Inferior parietal cortex (tissue), 1 donor: ENCODE results near the gene C1QTNF4.

Experiments used
- DNase-seq: peaks from one replicate; pipeline ENCODE4 v3.0.0-alpha.2; 2016; ENCODE audit errors: extremely low spot score

Gene C1QTNF4

DNA sequence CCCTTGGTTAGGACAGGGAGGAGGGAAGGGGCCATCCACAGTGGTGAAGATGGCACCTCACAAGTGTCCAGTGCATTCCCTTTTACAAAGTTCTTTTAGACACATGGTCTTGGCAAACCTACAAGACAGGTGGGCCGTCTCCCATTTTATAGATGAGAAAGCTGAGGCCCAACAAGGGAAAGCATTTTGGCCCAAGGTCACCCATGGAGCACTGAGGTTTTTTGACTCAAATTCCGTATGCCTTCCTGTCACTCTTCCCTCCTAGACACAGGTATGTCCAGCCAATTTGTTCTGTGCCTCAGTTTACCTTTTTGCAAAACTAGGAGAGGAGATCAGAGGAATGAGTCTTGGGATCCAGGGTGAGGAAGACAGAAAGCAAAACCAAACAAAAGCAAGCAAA, 1.2 kb downstream of the C1QTNF4 start:
- peak; percentile 5 for DNase-seq

DNA sequence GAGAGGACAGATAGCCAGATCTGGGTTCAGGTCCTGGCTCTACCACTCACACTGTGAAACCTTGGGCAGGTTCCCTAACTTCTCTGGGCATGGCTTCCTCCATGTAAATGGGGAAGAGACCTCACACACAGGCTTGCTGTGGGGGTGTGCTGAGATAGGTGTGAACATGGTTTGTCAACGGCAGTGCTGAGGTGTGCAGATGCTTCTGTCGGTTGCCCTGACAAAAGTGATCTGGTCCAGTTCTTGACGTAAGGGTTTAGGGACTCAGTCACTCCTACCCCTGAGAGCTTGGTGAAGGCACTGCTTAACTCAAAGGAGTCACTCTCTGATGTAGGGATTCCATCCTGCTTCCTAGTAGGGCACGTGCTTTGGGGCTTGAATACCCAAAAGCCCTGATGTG, 2.0 kb downstream of the C1QTNF4 start:
- DNase-seq, result peak; percentile 25

DNA sequence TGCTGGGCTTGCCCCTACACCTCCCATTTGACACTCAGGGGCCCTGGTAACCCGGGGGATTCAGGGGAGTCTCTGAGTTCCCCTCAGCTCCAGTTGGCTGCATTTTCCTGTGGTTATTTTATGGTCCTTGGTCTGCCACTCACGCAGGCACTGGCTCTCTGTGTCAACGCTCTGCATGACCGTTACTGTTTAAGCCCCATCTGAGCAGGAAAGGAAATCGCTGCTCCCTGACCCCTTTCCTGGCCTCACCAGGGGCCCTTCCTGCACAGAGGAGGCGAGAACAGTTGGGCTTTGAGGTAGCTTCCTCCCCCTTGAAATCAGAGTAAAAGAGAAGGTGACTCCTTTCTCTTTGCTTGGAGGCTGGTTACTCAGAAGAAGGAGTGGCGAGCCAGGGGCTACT, 2.4 kb downstream of the C1QTNF4 start:
- DNase-seq, result no peak

DNA sequence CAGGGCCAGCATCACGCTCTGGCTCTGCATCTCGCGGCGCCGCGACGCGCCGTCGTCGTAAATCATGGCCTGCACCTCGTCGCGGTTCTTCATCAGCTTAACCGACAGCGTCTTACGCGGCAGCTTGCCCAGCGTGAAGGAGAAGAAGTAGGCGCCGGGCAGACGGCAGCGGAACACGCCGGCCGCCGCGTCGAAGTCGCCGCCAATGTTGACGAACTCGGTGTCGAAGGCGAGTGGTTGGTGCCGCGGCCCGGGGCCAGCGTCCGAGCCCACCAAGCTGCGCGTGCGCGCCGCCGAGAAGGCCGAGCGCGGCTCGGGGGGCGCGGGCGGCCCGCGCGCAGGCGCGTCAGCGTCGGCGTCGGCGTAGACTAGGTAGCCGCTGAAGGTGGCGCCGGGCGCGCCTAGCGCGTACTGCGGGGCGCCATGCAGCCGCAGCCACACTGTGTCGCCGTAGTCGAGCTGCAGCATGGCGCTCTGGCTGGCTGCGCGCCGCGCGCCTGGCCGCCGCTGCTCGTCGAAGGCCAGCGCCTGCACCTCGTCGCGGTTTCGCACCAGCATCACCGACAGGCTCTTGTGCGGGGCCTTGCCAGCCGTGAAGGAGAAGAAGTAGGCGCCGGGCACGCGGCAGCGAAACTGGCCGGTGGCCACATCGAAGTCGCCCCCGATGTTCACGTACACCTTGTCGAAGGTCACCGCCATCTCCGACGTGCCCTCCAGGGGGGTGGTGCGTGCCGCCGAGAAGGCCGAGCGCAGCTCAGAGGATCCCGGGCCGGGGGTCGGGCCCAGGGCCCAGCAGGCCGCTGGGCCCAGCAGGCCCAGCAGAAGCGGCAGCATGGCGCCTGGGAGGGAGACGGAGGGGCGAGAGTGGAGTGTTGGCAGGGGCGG, 4.0 kb downstream of the C1QTNF4 start:
- DNase-seq, result no peak

DNA sequence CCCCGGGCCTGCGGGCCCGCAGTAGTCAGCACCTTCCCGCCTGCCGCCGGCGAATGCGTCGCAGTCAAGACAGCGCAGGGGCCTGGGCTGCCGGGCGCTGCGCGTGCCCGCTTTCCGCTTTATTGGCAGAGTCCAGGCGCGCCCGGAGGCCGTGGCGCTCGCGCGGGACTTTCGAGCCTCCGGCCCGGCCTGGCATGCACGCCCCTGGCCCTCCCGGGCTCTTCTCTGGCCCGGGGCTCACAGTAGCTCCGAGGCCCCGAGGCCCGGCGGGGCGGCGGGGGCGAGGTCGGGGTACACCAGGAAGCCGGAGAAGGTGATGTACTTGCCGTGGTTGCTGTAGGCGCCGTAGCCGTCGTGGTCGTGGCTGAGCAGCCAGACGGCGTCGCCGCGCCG, 4.6 kb downstream of the C1QTNF4 start:
- no peak for DNase-seq

DNA sequence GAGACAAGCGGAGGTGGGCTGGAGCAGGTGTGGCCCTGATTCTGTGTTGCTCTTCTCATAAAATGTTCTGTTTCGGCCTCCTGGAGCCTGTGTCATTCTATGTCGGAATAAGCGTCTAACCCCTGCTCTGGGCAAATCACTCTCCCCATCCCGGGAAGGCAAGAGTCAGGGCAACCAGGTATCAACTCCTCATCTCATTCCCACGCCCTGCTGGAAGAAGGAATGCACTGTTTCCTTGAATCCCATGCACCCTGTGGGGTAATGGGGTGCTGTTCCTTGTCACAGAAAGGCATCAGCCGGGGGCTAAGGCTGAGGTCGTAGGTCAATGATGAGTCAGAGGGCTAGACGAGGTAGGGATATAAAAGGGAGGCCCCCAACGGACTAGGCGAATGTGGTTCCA, 5.1 kb downstream of the C1QTNF4 start:
- DNase-seq, result no peak

DNA sequence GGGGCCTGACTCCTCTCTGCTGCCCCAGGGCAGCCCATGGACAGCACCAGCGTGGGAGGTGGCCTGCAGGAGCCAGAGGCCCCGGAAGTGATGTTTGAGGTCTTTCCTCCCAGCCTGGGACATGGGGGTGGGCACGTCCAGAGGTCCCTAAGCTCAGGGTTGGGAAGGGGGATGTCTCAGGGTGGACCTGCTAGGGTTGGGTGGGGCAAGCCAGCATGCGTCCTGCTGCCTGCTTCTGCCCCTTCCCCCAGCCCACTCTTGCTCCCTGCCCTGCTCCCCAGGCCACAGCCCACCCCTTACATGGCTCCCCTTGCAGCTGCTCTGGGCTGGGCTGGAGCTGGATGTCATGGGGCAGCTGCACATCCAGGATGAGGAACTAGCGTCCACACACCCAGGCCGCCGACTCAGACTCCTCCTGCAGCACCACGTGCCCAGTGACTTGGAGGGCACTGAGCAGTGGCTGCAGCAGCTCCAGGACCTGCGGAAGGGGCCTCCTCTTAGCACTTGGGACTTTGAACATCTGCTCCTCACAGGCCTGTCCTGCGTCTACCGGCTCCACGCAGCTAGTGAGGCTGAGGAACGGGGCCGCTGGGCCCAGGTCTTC, 6.4 kb downstream of the C1QTNF4 start:
- peak; percentile 9 for DNase-seq

DNA sequence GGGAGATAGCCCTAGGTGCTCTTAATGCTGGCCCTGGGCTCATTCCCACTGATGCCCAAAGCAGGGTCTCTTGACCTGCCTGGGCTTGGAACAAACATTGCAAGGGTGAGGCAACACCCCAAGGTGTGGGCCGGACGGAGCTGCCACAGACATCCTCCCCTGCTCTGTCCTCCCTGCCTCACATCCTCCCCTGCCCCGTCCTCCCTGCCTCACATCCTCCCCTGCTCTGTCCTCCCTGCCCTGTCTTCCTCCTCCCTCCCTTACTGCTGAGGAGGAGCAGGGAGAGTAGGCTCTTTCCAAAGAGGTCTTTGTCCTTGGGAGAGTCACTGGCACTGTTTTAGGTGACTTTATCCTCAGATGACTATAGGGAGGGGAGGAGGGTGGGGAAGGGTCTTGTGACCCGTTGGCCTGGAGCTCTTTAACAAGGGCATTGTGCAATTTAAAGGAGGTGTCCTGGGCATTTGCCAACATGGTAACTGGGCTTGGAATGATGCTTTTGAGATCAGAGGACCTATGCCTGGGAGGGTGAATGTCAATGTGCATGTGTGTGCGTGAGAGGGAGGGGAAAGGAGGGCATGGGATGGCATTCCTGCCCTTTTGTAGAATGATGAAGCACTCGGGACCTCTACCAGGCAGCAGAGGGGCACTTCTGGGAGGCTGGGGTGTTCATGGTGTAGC, 7.0 kb downstream of the C1QTNF4 start:
- DNase-seq, result no peak

DNA sequence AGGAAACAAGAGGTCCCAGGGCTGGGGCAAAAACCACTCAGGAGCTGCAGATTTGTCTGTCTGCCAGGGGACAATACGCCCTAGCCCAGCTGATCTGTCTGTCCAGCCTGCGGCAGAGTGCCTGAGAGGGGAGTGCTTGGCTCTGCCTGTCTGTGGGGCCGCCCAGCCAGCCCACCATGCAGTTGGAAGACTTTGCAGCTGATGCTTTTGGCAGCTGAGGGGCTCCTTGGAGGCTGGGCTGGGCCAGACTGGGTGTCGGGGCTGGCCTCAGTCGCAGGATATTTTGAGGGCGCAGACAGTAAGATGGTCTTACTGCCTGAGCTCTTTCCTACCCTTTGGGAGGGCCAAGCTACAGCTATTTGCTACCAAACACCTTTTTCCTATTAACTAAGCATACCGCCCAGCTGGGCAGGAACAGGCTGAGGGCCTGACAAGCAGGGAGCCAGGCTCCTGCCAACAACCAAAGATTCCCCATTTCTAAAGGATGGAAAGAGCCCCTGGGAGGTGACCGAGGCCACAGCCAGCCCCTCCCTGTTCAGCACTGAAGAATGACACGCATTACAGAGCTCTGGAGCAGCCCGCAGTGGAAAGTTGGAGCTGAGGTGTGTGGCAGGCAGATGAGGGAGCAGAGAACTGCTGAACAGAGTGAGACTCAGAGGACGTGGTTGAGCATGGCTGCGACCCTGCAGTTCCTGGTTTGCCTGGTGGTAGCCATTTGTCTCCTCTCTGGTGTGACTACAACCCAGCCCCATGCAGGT, 7.9 kb downstream of the C1QTNF4 start, which contains the start of gene FAM180B:
Gene FAM180B, plus strand, starts transcription at position 581 of the 758 bp plus-strand sequence. Its CDS starts 91 bp downstream, at position 672.
- no peak for DNase-seq

DNA sequence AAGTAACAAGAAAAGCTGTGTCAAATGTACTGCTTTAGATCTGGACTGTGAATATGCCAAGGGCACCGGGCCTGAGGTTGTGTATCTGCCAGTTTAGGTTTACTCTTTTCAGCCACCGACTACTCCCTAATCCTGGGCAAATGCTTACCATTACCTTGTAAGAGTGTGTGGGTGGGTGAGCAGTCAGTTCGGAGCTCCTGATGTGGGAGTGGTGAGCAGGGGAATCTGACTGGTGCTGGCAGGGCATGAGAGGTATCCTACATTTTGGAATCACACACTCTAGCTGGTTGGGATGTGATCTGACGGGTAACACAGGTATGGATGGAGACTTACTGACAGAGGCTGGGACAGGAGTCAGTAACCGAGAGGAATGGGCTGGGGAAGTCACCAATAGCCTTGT, 10.4 kb downstream of the C1QTNF4 start:
- DNase-seq, result peak; percentile 5

DNA sequence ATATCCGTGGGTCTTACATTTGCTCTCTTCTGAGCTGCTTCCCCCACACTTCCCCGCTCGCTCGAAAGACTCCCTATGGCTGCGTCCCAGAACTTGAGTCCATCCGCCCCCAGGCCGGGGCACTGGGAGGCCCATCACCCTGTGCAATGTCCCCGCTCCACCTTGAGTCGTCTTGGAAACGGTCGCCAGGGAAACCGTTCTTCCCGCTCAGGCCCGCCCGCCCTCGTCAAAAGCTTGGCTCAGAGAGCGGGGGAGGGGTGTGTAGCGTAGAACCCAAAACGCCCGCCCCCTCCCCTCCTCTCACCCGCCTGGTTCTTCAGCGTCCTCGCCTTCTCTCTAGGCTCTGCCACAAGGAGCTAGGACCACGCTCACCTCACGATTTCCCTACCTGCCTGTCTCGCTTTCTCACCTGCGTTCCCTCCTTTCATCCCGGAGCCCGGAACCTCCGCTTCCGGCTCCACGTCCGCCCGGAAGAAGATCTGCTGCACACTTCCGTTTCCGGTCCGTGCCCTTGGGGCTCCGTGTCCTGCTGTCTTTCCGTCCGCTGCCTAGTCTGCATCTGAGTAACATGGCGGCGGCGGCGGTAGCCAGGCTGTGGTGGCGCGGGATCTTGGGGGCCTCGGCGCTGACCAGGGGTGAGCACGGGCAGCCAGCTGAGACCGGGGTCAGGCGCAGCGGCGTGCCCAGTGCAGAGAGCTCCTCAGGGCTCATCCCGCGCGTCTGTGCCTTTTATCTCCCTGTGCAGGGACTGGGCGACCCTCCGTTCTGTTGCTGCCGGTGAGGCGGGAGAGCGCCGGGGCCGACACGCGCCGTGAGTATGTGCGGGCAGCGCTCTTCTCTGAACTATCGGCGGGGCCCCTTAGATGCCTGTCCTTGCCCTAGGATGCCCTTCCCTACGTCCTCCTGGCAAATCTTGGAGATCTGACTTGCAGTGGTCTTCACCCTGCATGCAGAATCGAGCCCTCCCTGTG, 15.4 kb downstream of the C1QTNF4 start, which contains the start of the genes KBTBD4 and NDUFS3:
Gene KBTBD4, minus strand, starts transcription at position 447 of the 971 bp plus-strand sequence. Its CDS starts 19 bp downstream, at position 428.
Gene NDUFS3, plus strand, starts transcription at position 551 of the 971 bp plus-strand sequence. Its CDS starts 18 bp downstream, at position 569.
- DNase-seq, result peak; percentile 96

DNA sequence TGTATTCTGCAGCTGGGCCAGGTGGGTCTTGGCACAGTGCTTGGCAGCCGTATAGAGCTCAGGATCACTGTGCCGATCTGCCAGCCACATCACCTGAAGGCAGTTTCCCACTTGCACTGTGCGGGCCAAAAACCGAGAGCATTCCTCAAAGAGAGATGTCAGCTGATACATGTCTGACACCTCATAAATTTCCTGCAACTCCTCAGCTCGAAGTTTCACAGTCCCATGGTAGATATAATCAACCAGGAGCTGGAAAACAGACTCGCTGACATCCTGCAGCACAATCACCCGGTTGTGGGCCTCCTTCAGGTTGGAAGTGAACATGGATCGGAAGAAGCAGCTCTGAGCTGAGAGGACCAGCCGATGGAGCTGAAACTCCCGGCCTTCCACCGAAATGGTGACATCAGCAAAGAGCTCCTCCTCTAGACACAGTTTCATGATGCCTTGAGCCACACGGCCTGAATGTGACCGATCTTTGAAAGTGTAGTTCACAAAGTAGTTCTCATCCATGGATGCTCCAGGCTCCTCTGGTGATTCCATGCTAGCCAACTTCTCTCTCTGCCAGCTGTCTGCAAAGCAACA, 16.7 kb downstream of the C1QTNF4 start:
- no peak for DNase-seq

DNA sequence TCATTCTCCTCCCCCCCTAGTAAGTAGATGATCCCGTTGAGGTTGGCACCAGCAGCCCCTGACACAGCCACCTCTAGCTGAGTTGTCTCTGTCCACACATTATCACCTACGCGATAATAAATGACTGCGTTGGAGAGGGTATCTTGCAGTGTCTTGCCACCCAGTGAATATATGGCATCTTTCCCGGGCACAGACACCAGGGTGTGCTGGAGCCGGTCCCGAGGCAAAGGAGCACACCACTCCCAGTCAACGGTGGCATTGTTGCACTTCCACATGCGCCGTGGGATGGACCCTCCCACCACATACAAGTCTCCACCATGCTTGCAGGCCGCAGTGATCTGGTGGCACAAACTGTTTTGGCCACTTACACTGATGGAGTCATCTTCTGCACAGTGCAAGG, 20.9 kb downstream of the C1QTNF4 start:
- DNase-seq, result peak; percentile 31

DNA sequence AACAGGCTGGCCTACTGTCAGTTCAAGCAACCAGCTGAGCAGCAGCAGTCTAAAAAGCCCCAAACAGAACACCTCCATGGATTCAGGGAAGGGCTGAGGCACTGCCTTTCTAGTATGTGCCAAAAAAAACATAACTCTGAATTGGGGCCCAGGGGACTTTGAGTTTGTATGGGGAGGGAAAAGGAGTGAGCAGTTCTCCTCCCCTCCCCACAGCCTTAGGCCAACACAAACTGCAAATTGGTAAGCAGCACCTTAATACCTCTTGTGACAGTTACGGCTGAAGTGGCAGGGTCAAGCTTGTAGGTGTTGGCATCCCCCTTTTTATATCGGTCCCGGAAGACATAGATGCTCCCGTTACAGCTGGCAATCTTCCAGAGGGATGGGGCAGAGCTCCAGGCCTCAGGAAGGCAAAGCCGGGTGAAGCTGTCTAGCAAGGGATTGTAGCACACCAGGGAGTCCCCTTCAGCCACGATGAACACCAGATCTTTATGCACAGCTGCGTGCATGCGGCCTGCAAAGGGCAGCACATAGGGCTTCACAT, 21.4 kb downstream of the C1QTNF4 start:
- DNase-seq, result peak; percentile 17

DNA sequence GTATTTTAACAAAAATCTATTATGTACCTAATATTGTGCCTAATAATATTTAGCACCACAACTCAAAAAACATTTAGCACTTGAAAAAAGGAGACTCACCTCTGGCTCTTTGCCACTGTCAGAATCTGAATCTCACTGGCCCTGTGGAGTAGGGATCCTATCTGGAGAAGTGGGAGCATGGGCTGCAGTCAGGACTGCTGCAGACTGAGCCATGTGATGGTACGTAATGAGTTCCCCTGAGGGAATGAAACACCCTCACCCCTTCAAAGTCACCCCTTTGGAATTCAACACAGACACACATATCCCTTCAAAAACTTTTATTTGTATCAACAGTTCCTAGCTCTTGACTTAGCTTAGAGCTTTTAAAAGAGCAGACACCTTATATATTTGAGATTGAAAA, 22.3 kb downstream of the C1QTNF4 start:
- DNase-seq, result no peak

DNA sequence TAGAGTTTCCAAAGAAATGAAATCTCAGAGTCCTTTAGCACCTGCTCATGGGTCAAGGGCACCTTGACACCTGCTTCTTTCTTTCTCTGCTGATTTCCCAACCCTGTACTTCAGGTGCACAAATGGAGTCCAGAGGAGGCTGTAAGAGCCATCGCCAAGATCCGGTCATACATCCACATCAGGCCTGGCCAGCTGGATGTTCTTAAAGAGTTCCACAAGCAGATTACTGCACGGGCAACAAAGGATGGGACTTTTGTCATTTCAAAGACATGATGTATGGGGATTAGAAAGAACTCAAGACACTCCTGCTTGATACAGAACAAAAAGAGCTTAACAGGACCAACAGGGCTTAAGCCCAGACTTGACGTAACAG, 22.9 kb downstream of the C1QTNF4 start:
- DNase-seq, result no peak

DNA sequence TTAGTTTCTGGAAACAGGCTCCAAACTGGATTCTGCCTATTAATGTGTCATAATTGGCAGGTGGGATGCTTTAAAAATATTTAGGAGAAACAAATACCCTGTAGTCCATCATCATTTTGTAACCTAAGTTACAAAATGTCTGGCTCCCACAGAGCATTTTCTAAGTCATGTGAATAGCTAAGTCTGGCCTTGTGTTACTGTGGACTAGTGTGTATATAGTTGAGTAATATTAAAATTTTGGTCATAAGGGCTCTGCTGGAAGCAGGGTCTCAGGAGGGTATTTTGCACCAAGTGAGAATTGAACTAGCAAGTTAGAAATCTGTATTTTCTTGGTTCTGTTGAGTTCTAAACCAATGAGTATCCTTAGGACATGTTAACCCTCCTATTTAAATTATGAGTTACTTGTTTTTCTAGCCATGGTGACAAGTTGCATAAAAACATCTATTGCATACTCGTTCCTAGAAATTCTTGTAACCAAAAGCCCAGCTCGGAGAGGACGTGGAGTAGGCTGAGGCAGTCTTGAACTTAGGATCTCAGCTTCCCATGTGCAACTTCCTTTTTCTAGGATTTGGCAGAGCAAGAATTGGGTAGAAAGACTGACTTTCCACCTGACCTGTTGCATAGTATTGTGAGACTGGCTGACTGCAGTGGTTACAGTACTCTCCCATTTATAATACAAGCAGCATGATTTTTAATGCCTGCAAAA, 23.4 kb downstream of the C1QTNF4 start:
- DNase-seq, result no peak

DNA sequence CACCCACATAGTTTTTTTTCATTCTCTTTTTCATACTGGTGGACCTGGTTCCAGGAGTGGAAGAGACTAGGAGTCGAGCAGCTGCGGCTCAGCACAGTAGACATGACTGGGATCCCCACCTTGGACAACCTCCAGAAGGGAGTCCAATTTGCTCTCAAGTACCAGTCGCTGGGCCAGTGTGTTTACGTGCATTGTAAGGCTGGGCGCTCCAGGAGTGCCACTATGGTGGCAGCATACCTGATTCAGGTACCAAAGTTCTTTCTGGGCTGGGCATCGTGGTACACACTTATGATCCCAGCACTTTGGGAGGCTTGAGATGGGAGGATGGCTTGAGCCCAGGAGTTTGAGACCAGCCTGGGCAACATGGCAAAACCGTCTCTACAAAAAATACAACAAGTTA, 24.6 kb downstream of the C1QTNF4 start:
- DNase-seq, result no peak

DNA sequence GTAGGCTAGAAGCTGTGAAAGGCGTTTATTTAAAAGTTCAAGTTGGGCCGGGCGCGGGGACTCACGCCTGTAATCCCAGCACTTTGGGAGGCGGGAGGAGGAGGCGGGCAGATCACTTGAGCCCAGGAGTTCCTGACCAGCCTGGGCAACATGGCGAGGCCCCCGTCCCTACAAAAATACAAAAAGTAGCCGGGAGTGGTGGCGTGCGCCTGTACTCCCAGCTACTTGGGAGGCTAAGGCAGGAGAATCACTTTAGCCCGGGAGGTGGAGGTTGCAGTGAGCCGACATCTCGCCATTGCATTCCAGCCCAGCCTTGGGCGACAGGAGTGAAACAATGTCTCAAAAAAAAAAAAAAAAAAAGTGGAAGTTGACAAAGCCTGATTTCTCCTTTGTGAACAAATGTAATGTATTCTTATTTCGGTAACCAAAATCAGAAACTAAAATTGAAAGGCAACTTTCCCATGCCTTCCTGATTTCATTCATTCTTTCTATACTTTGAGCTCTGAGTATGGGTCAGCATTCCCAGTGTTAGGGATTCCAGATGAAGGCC, 28.0 kb downstream of the C1QTNF4 start:
- DNase-seq, result no peak
